ENCODE measurements around the gene SERINC3.

The SERINC3 gene

GRCh38 chr20:44544263-44544662 lies 22.4 kb upstream of the SERINC3 start:
- Mint-ChIP-seq H3K27me3 (no peaks in the 10 kb centered on the region), H3K4me1 (no peaks in the 10 kb centered on the region), H3K27ac (no peak overlapping the region), H3K4me3 (no peak overlapping the region), H3K9me3 (no peaks in the 10 kb centered on the region), H3K36me3 (no peaks in the 10 kb centered on the region)
- no peak for DNase-seq
- no peak for ATAC-seq (replicated peaks)

GRCh38 chr20:44543358-44543757 lies 21.5 kb upstream of the SERINC3 start:
- H3K27me3 Mint-ChIP-seq = no peaks in the 10 kb centered on the region
- no peak for ATAC-seq (replicated peaks)
- H3K4me3 Mint-ChIP-seq = no peak overlapping the region
- no peaks in the 10 kb centered on the region for H3K36me3 Mint-ChIP-seq
- no peak overlapping the region for H3K27ac Mint-ChIP-seq
- H3K9me3 Mint-ChIP-seq = no peaks in the 10 kb centered on the region
- no peak for DNase-seq
- no peaks in the 10 kb centered on the region for H3K4me1 Mint-ChIP-seq

GRCh38 chr20:44542890-44543289 lies 21.0 kb upstream of the SERINC3 start:
- no peaks in the 10 kb centered on the region for H3K4me1 Mint-ChIP-seq
- H3K9me3 Mint-ChIP-seq = no peaks in the 10 kb centered on the region
- no peak for DNase-seq

GRCh38 chr20:44541992-44542391 lies 20.1 kb upstream of the SERINC3 start:
- H3K27me3 Mint-ChIP-seq = no peaks in the 10 kb centered on the region
- no peaks in the 10 kb centered on the region for H3K9me3 Mint-ChIP-seq
- no peaks in the 10 kb centered on the region for H3K4me1 Mint-ChIP-seq
- no peak overlapping the region for H3K27ac Mint-ChIP-seq
- no peak overlapping the region for H3K4me3 Mint-ChIP-seq
- no peaks in the 10 kb centered on the region for H3K36me3 Mint-ChIP-seq
- ATAC-seq (replicated peaks) (no peak), DNase-seq (no peak)

More at GRCh38 chr20:44542890-44543289, 21.0 kb upstream of the SERINC3 start:
- Mint-ChIP-seq H3K36me3 (no peaks in the 10 kb centered on the region), H3K4me3 (no peak overlapping the region), H3K27ac (no peak overlapping the region), H3K27me3 (no peaks in the 10 kb centered on the region)
- ATAC-seq (replicated peaks) = no peak

GRCh38 chr20:44540834-44541233 lies 19.0 kb upstream of the SERINC3 start:
- Mint-ChIP-seq H3K4me1 (peaks cover 3 to 8% of the 10 kb centered on the region in 2 donors), H3K36me3 (no peaks in the 10 kb centered on the region), H3K4me3 (no peak overlapping the region), H3K27ac (no peak overlapping the region), H3K27me3 (no peaks in the 10 kb centered on the region), H3K9me3 (no peaks in the 10 kb centered on the region)
- DNase-seq (no peak), ATAC-seq (replicated peaks) (no peak)

GRCh38 chr20:44537993-44538392 lies 16.1 kb upstream of the SERINC3 start:
- peaks cover 3 to 9% of the 10 kb centered on the region in 2 donors for H3K4me1 Mint-ChIP-seq
- no peaks in the 10 kb centered on the region for H3K36me3 Mint-ChIP-seq
- no peaks in the 10 kb centered on the region for H3K9me3 Mint-ChIP-seq
- DNase-seq (no peak), ATAC-seq (replicated peaks) (no peak)
- H3K4me3 Mint-ChIP-seq = no peak overlapping the region
- no peak overlapping the region for H3K27ac Mint-ChIP-seq
- H3K27me3 Mint-ChIP-seq = no peaks in the 10 kb centered on the region

- Mint-ChIP-seq H3K36me3 (peaks cover 0 to 4% of the 10 kb centered on the region in 2 donors), H3K27ac (peak overlapping the region; percentile 70)
- no peak for DNase-seq
Measured at GRCh38 chr20:44536175-44536574, 14.3 kb upstream of the SERINC3 start.

GRCh38 chr20:44533928-44534327 lies 12.1 kb upstream of the SERINC3 start:
- H3K4me3 Mint-ChIP-seq = no peak overlapping the region
- DNase-seq = no peak

More at GRCh38 chr20:44536175-44536574, 14.3 kb upstream of the SERINC3 start:
- no peaks in the 10 kb centered on the region for H3K27me3 Mint-ChIP-seq
- no peak overlapping the region for H3K4me3 Mint-ChIP-seq
- ATAC-seq (replicated peaks) = no peak
- H3K9me3 Mint-ChIP-seq = no peaks in the 10 kb centered on the region
- H3K4me1 Mint-ChIP-seq = peaks cover 8 to 9% of the 10 kb centered on the region in 2 donors

GRCh38 chr20:44532981-44533331 lies 11.1 kb upstream of the SERINC3 start:
- DNase-seq (no peak), ATAC-seq (replicated peaks) (no peak)
- Mint-ChIP-seq H3K27me3 (no peaks in the 10 kb centered on the region), H3K4me3 (no peak overlapping the region), H3K4me1 (peaks cover 8 to 9% of the 10 kb centered on the region in 2 donors), H3K36me3 (peaks cover 0 to 4% of the 10 kb centered on the region in 2 donors), H3K9me3 (no peaks in the 10 kb centered on the region), H3K27ac (no peak overlapping the region)

More at GRCh38 chr20:44533928-44534327, 12.1 kb upstream of the SERINC3 start:
- Mint-ChIP-seq H3K36me3 (peaks cover 0 to 4% of the 10 kb centered on the region in 2 donors), H3K27ac (no peak overlapping the region), H3K9me3 (no peaks in the 10 kb centered on the region), H3K4me1 (peaks cover 8 to 9% of the 10 kb centered on the region in 2 donors), H3K27me3 (no peaks in the 10 kb centered on the region)
- no peak for ATAC-seq (replicated peaks)

GRCh38 chr20:44532259-44532980 lies 10.6 kb upstream of the SERINC3 start:
- H3K4me1 Mint-ChIP-seq = peaks cover 8 to 9% of the 10 kb centered on the region in 2 donors
- no peaks in the 10 kb centered on the region for H3K27me3 Mint-ChIP-seq
- DNase-seq (no peak), ATAC-seq (replicated peaks) (peak in 1 of 2 donors; percentile 13)
- peaks cover 0 to 4% of the 10 kb centered on the region in 2 donors for H3K36me3 Mint-ChIP-seq
- no peaks in the 10 kb centered on the region for H3K9me3 Mint-ChIP-seq
- no peak overlapping the region for H3K27ac Mint-ChIP-seq
- H3K4me3 Mint-ChIP-seq = no peak overlapping the region

GRCh38 chr20:44528309-44528708 lies 6.4 kb upstream of the SERINC3 start:
- peaks cover 0 to 4% of the 10 kb centered on the region in 2 donors for H3K36me3 Mint-ChIP-seq
- H3K4me1 Mint-ChIP-seq = peaks cover 0 to 5% of the 10 kb centered on the region in 2 donors
- H3K4me3 Mint-ChIP-seq = no peak overlapping the region
- DNase-seq = no peak
- no peaks in the 10 kb centered on the region for H3K9me3 Mint-ChIP-seq
- no peaks in the 10 kb centered on the region for H3K27me3 Mint-ChIP-seq
- ATAC-seq (replicated peaks) = no peak
- H3K27ac Mint-ChIP-seq = no peak overlapping the region

- H3K36me3 Mint-ChIP-seq = peaks cover 0 to 4% of the 10 kb centered on the region in 2 donors
- peaks cover 1 to 5% of the 10 kb centered on the region in 2 donors for H3K4me1 Mint-ChIP-seq
- no peak for DNase-seq
- no peak overlapping the region for H3K4me3 Mint-ChIP-seq
- H3K27ac Mint-ChIP-seq = no peak overlapping the region
- no peaks in the 10 kb centered on the region for H3K9me3 Mint-ChIP-seq
- ATAC-seq (replicated peaks) = no peak
- no peaks in the 10 kb centered on the region for H3K27me3 Mint-ChIP-seq
Measured at GRCh38 chr20:44527716-44528199, 5.9 kb upstream of the SERINC3 start.

- Mint-ChIP-seq H3K4me1 (peaks cover 6 to 9% of the 10 kb centered on the region in 2 donors), H3K36me3 (no peaks in the 10 kb centered on the region), H3K27ac (no peak overlapping the region), H3K27me3 (no peaks in the 10 kb centered on the region), H3K9me3 (no peaks in the 10 kb centered on the region), H3K4me3 (no peak overlapping the region)
- DNase-seq (no peak), ATAC-seq (replicated peaks) (no peak)
Measured at GRCh38 chr20:44526129-44526528, 4.3 kb upstream of the SERINC3 start.

GRCh38 chr20:44523746-44524145 lies 1.9 kb upstream of the SERINC3 start:
- H3K4me1 Mint-ChIP-seq = peaks cover 14 to 32% of the 10 kb centered on the region in 2 donors
- no peak for DNase-seq
- H3K27ac Mint-ChIP-seq = no peak overlapping the region
- H3K4me3 Mint-ChIP-seq = no peak overlapping the region
- H3K9me3 Mint-ChIP-seq = no peaks in the 10 kb centered on the region
- no peaks in the 10 kb centered on the region for H3K27me3 Mint-ChIP-seq
- peaks cover 6 to 8% of the 10 kb centered on the region in 2 donors for H3K36me3 Mint-ChIP-seq
- ATAC-seq (replicated peaks) = no peak

GRCh38 chr20:44522841-44523240 lies 971 bp upstream of the SERINC3 start:
- DNase-seq (no peak), ATAC-seq (replicated peaks) (no peak)
- H3K27ac Mint-ChIP-seq = peak overlapping the region; percentile 65
- no peaks in the 10 kb centered on the region for H3K27me3 Mint-ChIP-seq
- H3K9me3 Mint-ChIP-seq = no peaks in the 10 kb centered on the region
- H3K4me1 Mint-ChIP-seq = peaks cover 17 to 41% of the 10 kb centered on the region in 2 donors
- no peak overlapping the region for H3K4me3 Mint-ChIP-seq
- H3K36me3 Mint-ChIP-seq = peaks cover 8% of the 10 kb centered on the region in 2 donors
